ENCODE data around the gene CEP95. TPM values are rescaled to one million over a fixed set of nuclear protein-coding genes. Genes with fewer than 3 reads are reported as not detected.

The CEP95 gene
- total RNA-seq, 1 experiment from 2014 or later, result 57.2 TPM

- Mint-ChIP-seq H3K36me3 (ENCODE audit: insufficient read depth, unreplicated experiment) (peaks cover 94% of the 10 kb centered on the region), H3K4me1 (ENCODE audit: insufficient read depth, unreplicated experiment) (peaks cover 11% of the 10 kb centered on the region), H3K27me3 (ENCODE audit: insufficient read depth, unreplicated experiment) (no peaks in the 10 kb centered on the region), H3K9me3 (ENCODE audit: unreplicated experiment) (no peaks in the 10 kb centered on the region), H3K4me3 (ENCODE audit: unreplicated experiment) (no peak overlapping the region), H3K27ac (ENCODE audit: low read depth, unreplicated experiment) (peak overlapping the region; percentile 23)
- ChIA-PET CTCF (interaction anchor here (1.0 to 1.1 kb wide), 2 partner anchors 8 to 14 kb away, joined by 3 to 4 read pairs; no protein-coding TSS in a partner anchor), POLR2A (interaction anchor here (1.4 kb wide), 1 partner anchor 9 kb away, joined by 8 read pairs; the partner anchor contains the start of genes CEP95 and DDX5)
- DNase-seq (ENCODE audit: unreplicated experiment), result no peak
- intact Hi-C loops (cut with micrococcal nuclease), result no loop called here
- BruUV-seq (replicated peaks), result no TSS peak
- no peak for TF ChIP-seq CTCF (IDR thresholded peaks at IDR 0.05; ENCODE audit: unreplicated experiment)
Observed at GRCh38 chr17:64515419-64515818, 8.6 kb downstream of the CEP95 start.

GRCh38 chr17:64515829-64516228, 9.1 kb downstream of the CEP95 start:
- intact Hi-C loops (cut with micrococcal nuclease), result no loop called here
- DNase-seq (ENCODE audit: unreplicated experiment), result no peak
- Mint-ChIP-seq H3K27ac (ENCODE audit: low read depth, unreplicated experiment) (peak overlapping the region; percentile 23), H3K4me1 (ENCODE audit: insufficient read depth, unreplicated experiment) (peaks cover 11% of the 10 kb centered on the region), H3K27me3 (ENCODE audit: insufficient read depth, unreplicated experiment) (no peaks in the 10 kb centered on the region), H3K36me3 (ENCODE audit: insufficient read depth, unreplicated experiment) (peaks cover 90% of the 10 kb centered on the region), H3K9me3 (ENCODE audit: unreplicated experiment) (no peaks in the 10 kb centered on the region), H3K4me3 (ENCODE audit: unreplicated experiment) (no peak overlapping the region)
- BruUV-seq (replicated peaks), result no TSS peak
- ChIA-PET CTCF (interaction anchor here (1.0 to 1.1 kb wide), 2 partner anchors 8 to 13 kb away, joined by 3 to 4 read pairs; no protein-coding TSS in a partner anchor), POLR2A (interaction anchor here (1.3 to 1.4 kb wide), 2 partner anchors 9 kb away, joined by 6 to 8 read pairs; partner anchors contain the start of genes CEP95 and DDX5)
- no peak for TF ChIP-seq CTCF (IDR thresholded peaks at IDR 0.05; ENCODE audit: unreplicated experiment)

GRCh38 chr17:64519601-64520000, 12.8 kb downstream of the CEP95 start:
- no peak overlapping the region for H3K27ac Mint-ChIP-seq (ENCODE audit: low read depth, unreplicated experiment)

GRCh38 chr17:64520359-64520758, 13.6 kb downstream of the CEP95 start:
- no TSS peak for BruUV-seq (replicated peaks)
- Mint-ChIP-seq H3K4me3 (ENCODE audit: unreplicated experiment) (no peak overlapping the region), H3K27ac (ENCODE audit: low read depth, unreplicated experiment) (no peak overlapping the region), H3K27me3 (ENCODE audit: insufficient read depth, unreplicated experiment) (no peaks in the 10 kb centered on the region), H3K9me3 (ENCODE audit: unreplicated experiment) (no peaks in the 10 kb centered on the region), H3K36me3 (ENCODE audit: insufficient read depth, unreplicated experiment) (peaks cover 93% of the 10 kb centered on the region), H3K4me1 (ENCODE audit: insufficient read depth, unreplicated experiment) (peaks cover 7% of the 10 kb centered on the region)
- ChIA-PET POLR2A (interaction anchor here (1.0 to 3.0 kb wide), 2 partner anchors 14 to 18 kb away, joined by 4 to 17 read pairs; partner anchors contain the start of genes CEP95 and DDX5), CTCF (interaction anchor here (0.7 kb wide), 1 partner anchor 12 kb away, joined by 3 read pairs; no protein-coding TSS in a partner anchor)
- intact Hi-C loops (cut with micrococcal nuclease), result no loop called here
- TF ChIP-seq CTCF (IDR thresholded peaks at IDR 0.05; ENCODE audit: unreplicated experiment), result no peak
- no peak for DNase-seq (ENCODE audit: unreplicated experiment)

More at GRCh38 chr17:64519601-64520000, 12.8 kb downstream of the CEP95 start:
- Mint-ChIP-seq H3K9me3 (ENCODE audit: unreplicated experiment) (no peaks in the 10 kb centered on the region), H3K36me3 (ENCODE audit: insufficient read depth, unreplicated experiment) (peaks cover 93% of the 10 kb centered on the region), H3K27me3 (ENCODE audit: insufficient read depth, unreplicated experiment) (no peaks in the 10 kb centered on the region), H3K4me1 (ENCODE audit: insufficient read depth, unreplicated experiment) (peaks cover 11% of the 10 kb centered on the region), H3K4me3 (ENCODE audit: unreplicated experiment) (no peak overlapping the region)
- CTCF ChIA-PET, result interaction anchor here (0.7 kb wide), 1 partner anchor 12 kb away, joined by 3 read pairs; no protein-coding TSS in a partner anchor
- no TSS peak for BruUV-seq (replicated peaks)
- no peak for TF ChIP-seq CTCF (IDR thresholded peaks at IDR 0.05; ENCODE audit: unreplicated experiment)
- POLR2A ChIA-PET, result interaction anchor here (1.0 to 3.0 kb wide), 2 partner anchors 14 to 19 kb away, joined by 4 to 17 read pairs; partner anchors contain the start of genes CEP95 and DDX5
- no peak for DNase-seq (ENCODE audit: unreplicated experiment)
- intact Hi-C loops (cut with micrococcal nuclease), result no loop called here

Measured in MCF 10A (cell line).